Neural cell (in vitro differentiated cells): Measurements from ENCODE around the gene STIL. TPM values are rescaled to one million over a fixed set of nuclear protein-coding genes. Genes with fewer than 3 reads are reported as not detected.

Experiments used
- H2AFZ ChIP-seq: fragments of 200-600, 300-800 bp; sonication (generic), shearing (Covaris generic); 2 replicates; pipeline ENCODE4 v1.6.0; 2014; ENCODE audit warnings: low read depth, mild to moderate bottlenecking, antibody characterized with exemption, low read length, moderate library complexity
- H3F3A ChIP-seq: fragments of 200-600 bp; shearing (Covaris generic); 2 replicates; pipeline ENCODE4 v1.6.1; 2016; ENCODE audit warnings: mild to moderate bottlenecking, moderate library complexity, mixed read lengths, antibody characterized with exemption, low read length; ENCODE audit not compliant: insufficient read depth, poor library complexity, severe bottlenecking
- H3K27ac ChIP-seq: fragments of 200-600, 300-800 bp; sonication (generic), shearing (Covaris generic); 2 replicates; pipeline ENCODE4 v1.5.1; 2014; ENCODE audit warnings: mild to moderate bottlenecking, low read length, moderate library complexity
- H3K27me3 ChIP-seq: fragments of 300-800, 200-600 bp; sonication (generic), shearing (Covaris generic); 2 replicates; pipeline ENCODE4 v1.6.0; 2014; ENCODE audit warnings: mild to moderate bottlenecking, low read depth, low read length, moderate library complexity; ENCODE audit not compliant: insufficient read depth
- H3K36me3 ChIP-seq: fragments of 300-800, 200-600 bp; sonication (generic), shearing (Covaris generic); 2 replicates; pipeline ENCODE4 v1.5.1; 2014; ENCODE audit warnings: mild to moderate bottlenecking, antibody characterized with exemption, low read length, moderate library complexity; ENCODE audit not compliant: insufficient read depth
- H3K4me2 ChIP-seq: fragments of 300-800, 200-600 bp; sonication (generic), shearing (Covaris generic); 2 replicates; pipeline ENCODE4 v1.6.0; 2014; ENCODE audit warnings: mild to moderate bottlenecking, low read length
- H3K4me3 ChIP-seq: fragments of 300-800, 200-600 bp; sonication (generic), shearing (Covaris generic); 2 replicates; pipeline ENCODE4 v1.5.1; 2014; ENCODE audit warnings: mild to moderate bottlenecking, low read length, moderate library complexity
- H3K79me2 ChIP-seq: fragments of 200-600 bp; shearing (Covaris generic); replicated peaks from 2 replicates; pipeline ENCODE4 v1.6.0; 2014; ENCODE audit warnings: mild to moderate bottlenecking, low read length, moderate library complexity; ENCODE audit not compliant: insufficient read depth
- H3K9ac ChIP-seq: fragments of 300-800, 200-600 bp; sonication (generic), shearing (Covaris generic); 2 replicates; pipeline ENCODE4 v1.6.1; 2016; ENCODE audit warnings: mild to moderate bottlenecking, low read length, mixed read lengths
- H3K9me2 ChIP-seq: fragments of 200-600 bp; shearing (Covaris generic); 2 replicates; pipeline ENCODE4 v1.6.1; 2016; ENCODE audit warnings: mild to moderate bottlenecking, low read length, mixed read lengths; ENCODE audit not compliant: insufficient read depth
- H3K9me3 ChIP-seq: fragments of 200-600, 300-800 bp; sonication (generic), shearing (Covaris generic); 2 replicates; pipeline ENCODE4 v1.6.1; 2016; ENCODE audit warnings: mild to moderate bottlenecking, mixed run types, low read length, moderate library complexity, mixed read lengths
- H4K20me1 ChIP-seq: fragments of 200-600 bp; shearing (Covaris generic); 2 replicates; pipeline ENCODE4 v1.6.1; 2016; ENCODE audit warnings: mild to moderate bottlenecking, mixed run types; ENCODE audit not compliant: insufficient read depth
- EP300 ChIP-seq: fragments of 450-650 bp; conservative IDR thresholded peaks from 2 replicates; pipeline ENCODE4 v1.6.1; 2014; ENCODE audit warnings: antibody characterized with exemption, mild to moderate bottlenecking, moderate library complexity; ENCODE audit not compliant: poor library complexity, severe bottlenecking
- EZH2 ChIP-seq: fragments of 200-600, 300-800 bp; shearing (Covaris generic), sonication (generic); IDR thresholded peaks from 2 replicates; pipeline ENCODE4 v1.6.1; 2014; ENCODE audit warnings: antibody characterized with exemption, low read length, borderline replicate concordance, mild to moderate bottlenecking; ENCODE audit not compliant: insufficient read depth, poor library complexity, severe bottlenecking
- MXI1 ChIP-seq: fragments of 450-650 bp; conservative IDR thresholded peaks from 2 replicates; pipeline ENCODE4 v1.6.1; 2014; ENCODE audit warnings: antibody characterized with exemption, mild to moderate bottlenecking; ENCODE audit not compliant: poor library complexity, severe bottlenecking
- POLR2AphosphoS5 ChIP-seq: IDR thresholded peaks from 2 replicates; pipeline ENCODE4 v1.6.1; 2012
- RAD21 ChIP-seq: fragments of 450-650 bp; conservative IDR thresholded peaks from 2 replicates; pipeline ENCODE4 v1.6.1; 2014; ENCODE audit warnings: antibody characterized with exemption, mild to moderate bottlenecking, moderate library complexity
- SMC3 ChIP-seq: fragments of 450-650 bp; conservative IDR thresholded peaks from 2 replicates; pipeline ENCODE4 v1.6.1; 2014; ENCODE audit warnings: antibody characterized with exemption, mild to moderate bottlenecking, moderate library complexity; ENCODE audit not compliant: poor library complexity
- TAF1 ChIP-seq: IDR thresholded peaks from 2 replicates; pipeline ENCODE4 v1.6.1; 2012; ENCODE audit warnings: low read depth
- polyA plus RNA-seq: library from polyadenylated mRNA; depleted of rRNA; stranded (reverse); fragments of >200 nt; gene quantifications from 2 replicates; pipeline ENCODE4 v1.2.3, GENCODE V29; 2014
- TF ChIP-seq, protein P1 (sequence below): fragments of 450-650 bp; IDR thresholded peaks from 2 replicates; pipeline ENCODE4 v1.5.1; 2014; ENCODE audit warnings: antibody characterized with exemption, mild to moderate bottlenecking, moderate library complexity; ENCODE audit not compliant: poor library complexity, severe bottlenecking
- TF ChIP-seq, protein P2 (sequence below): IDR thresholded peaks from 2 replicates; pipeline ENCODE4 v1.6.1; 2012; ENCODE audit warnings: borderline replicate concordance

STIL gene
- polyA plus RNA-seq, 1 donor from 2014 or later = 0.53 TPM

DNA sequence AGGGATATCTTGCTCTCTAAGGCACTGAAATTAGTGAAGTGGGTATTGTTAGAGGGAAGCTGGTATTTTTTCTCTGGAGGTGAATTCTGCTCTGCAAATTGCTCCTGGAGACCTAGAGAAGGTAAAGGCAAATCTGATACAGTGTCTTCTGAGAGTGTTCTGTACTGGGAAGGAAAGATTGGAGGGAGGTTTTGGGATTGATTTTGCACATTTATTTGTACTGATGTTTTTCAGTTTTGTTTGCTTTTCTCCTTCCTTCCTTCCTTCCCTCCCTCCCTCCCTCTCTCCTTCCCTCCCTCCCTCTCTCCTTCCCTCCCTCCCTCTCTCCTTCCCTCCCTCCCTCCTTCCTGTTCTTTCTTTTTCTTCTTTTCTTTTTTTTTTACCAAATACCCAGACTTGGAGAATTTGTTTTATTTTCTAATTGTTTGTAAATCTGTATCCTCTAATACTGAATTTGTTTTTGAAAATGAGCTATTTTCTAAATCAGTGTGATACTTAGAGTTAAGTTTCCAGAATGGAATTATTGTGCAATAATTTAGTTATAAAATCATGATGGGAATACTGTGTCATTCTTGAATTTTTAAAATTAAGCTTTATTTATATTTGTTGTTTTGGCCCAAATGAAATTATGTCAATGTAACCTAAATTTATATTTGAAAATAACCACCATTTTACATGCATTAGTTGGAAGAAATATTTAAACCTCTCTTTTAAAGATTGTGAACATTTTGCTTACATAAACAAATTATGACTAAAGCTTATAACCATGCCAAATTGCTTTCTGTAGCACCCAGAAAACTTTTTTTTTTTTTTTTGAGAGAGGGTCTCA, 24.5 kb upstream of the STIL start:
- Histone ChIP-seq H3K36me3 (no peaks in the 10 kb centered on the region), H3K9me3 (no peaks in the 10 kb centered on the region), H3K9me2 (no peaks in the 10 kb centered on the region), H3K4me2 (no peak overlapping the region), H3F3A (no peaks in the 10 kb centered on the region), H3K9ac (no peak overlapping the region), H3K79me2 (peaks cover 29% of the 10 kb centered on the region), H4K20me1 (no peaks in the 10 kb centered on the region), H2AFZ (no peak overlapping the region), H3K27me3 (no peaks in the 10 kb centered on the region), H3K27ac (no peak overlapping the region), H3K4me3 (no peak overlapping the region)
- TF ChIP-seq, protein P1, sequence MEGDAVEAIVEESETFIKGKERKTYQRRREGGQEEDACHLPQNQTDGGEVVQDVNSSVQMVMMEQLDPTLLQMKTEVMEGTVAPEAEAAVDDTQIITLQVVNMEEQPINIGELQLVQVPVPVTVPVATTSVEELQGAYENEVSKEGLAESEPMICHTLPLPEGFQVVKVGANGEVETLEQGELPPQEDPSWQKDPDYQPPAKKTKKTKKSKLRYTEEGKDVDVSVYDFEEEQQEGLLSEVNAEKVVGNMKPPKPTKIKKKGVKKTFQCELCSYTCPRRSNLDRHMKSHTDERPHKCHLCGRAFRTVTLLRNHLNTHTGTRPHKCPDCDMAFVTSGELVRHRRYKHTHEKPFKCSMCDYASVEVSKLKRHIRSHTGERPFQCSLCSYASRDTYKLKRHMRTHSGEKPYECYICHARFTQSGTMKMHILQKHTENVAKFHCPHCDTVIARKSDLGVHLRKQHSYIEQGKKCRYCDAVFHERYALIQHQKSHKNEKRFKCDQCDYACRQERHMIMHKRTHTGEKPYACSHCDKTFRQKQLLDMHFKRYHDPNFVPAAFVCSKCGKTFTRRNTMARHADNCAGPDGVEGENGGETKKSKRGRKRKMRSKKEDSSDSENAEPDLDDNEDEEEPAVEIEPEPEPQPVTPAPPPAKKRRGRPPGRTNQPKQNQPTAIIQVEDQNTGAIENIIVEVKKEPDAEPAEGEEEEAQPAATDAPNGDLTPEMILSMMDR = no peak
- TF ChIP-seq TAF1 (no peak), SMC3 (no peak), EP300 (no peak), POLR2AphosphoS5 (no peak), MXI1 (no peak), EZH2 (no peak), RAD21 (no peak)
- TF ChIP-seq, protein P2, sequence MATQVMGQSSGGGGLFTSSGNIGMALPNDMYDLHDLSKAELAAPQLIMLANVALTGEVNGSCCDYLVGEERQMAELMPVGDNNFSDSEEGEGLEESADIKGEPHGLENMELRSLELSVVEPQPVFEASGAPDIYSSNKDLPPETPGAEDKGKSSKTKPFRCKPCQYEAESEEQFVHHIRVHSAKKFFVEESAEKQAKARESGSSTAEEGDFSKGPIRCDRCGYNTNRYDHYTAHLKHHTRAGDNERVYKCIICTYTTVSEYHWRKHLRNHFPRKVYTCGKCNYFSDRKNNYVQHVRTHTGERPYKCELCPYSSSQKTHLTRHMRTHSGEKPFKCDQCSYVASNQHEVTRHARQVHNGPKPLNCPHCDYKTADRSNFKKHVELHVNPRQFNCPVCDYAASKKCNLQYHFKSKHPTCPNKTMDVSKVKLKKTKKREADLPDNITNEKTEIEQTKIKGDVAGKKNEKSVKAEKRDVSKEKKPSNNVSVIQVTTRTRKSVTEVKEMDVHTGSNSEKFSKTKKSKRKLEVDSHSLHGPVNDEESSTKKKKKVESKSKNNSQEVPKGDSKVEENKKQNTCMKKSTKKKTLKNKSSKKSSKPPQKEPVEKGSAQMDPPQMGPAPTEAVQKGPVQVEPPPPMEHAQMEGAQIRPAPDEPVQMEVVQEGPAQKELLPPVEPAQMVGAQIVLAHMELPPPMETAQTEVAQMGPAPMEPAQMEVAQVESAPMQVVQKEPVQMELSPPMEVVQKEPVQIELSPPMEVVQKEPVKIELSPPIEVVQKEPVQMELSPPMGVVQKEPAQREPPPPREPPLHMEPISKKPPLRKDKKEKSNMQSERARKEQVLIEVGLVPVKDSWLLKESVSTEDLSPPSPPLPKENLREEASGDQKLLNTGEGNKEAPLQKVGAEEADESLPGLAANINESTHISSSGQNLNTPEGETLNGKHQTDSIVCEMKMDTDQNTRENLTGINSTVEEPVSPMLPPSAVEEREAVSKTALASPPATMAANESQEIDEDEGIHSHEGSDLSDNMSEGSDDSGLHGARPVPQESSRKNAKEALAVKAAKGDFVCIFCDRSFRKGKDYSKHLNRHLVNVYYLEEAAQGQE = no peak

DNA sequence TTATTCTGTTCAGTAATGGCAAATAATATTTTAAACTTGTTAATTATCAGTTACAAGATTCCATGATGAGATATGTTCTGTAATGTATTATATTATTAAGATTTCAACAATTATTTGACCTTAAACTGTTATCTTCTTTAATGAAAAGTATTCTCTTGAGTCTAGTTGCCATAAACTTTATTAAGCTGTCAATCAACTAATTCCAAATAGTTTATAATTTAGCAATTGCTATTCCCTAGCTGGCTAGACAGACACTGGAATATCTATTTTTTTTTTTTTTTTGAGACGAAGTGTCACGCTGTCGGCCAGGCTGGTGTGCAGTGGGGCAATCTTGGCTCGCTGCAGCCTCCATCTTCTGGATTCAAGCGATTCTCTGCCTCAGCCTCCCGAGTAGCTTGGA, 23.4 kb upstream of the STIL start:
- Histone ChIP-seq H3K36me3 (no peaks in the 10 kb centered on the region), H3K27ac (no peak overlapping the region), H3K27me3 (no peaks in the 10 kb centered on the region), H3K4me2 (no peak overlapping the region), H3K79me2 (peaks cover 29% of the 10 kb centered on the region), H3K4me3 (no peak overlapping the region), H3K9me3 (no peaks in the 10 kb centered on the region), H4K20me1 (no peaks in the 10 kb centered on the region), H3F3A (peaks cover 7% of the 10 kb centered on the region), H3K9ac (no peak overlapping the region), H3K9me2 (no peaks in the 10 kb centered on the region), H2AFZ (no peak overlapping the region)
- no peak for TF ChIP-seq TAF1
- TF ChIP-seq, protein P1 = no peak
